ENCODE data around the gene PRKCI.

The PRKCI gene

DNA sequence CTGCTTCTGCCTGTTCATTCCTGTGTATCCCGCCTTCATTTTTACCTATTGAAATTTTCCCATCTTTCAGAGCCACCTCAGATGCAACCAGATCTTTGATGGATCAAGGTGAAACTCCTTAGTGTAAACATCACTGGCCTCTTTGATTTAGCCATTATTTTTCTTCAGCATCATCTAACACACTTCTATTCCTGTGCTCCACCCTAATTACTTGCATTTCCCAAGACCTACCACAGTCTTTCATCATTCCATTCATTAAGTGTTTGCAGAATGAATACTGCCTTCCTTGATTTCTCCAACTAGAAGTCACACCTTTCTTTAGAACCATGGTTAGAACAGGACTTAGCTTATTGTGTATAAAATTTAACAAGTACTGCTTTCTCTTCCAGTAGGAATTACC lies 79.8 kb downstream of the PRKCI start:
- H3K4me3 ChIP-seq (ENCODE audit: control insufficient read depth, low read depth, low read length) = no peak overlapping the region
- no peak for DNase-seq (ENCODE audit: low read depth)
- TF ChIP-seq, protein P1, sequence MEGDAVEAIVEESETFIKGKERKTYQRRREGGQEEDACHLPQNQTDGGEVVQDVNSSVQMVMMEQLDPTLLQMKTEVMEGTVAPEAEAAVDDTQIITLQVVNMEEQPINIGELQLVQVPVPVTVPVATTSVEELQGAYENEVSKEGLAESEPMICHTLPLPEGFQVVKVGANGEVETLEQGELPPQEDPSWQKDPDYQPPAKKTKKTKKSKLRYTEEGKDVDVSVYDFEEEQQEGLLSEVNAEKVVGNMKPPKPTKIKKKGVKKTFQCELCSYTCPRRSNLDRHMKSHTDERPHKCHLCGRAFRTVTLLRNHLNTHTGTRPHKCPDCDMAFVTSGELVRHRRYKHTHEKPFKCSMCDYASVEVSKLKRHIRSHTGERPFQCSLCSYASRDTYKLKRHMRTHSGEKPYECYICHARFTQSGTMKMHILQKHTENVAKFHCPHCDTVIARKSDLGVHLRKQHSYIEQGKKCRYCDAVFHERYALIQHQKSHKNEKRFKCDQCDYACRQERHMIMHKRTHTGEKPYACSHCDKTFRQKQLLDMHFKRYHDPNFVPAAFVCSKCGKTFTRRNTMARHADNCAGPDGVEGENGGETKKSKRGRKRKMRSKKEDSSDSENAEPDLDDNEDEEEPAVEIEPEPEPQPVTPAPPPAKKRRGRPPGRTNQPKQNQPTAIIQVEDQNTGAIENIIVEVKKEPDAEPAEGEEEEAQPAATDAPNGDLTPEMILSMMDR (IDR thresholded peaks at IDR 0.05; ENCODE audit: control insufficient read depth, insufficient read depth, low read depth, low read length, missing control alignments) = no peak

DNA sequence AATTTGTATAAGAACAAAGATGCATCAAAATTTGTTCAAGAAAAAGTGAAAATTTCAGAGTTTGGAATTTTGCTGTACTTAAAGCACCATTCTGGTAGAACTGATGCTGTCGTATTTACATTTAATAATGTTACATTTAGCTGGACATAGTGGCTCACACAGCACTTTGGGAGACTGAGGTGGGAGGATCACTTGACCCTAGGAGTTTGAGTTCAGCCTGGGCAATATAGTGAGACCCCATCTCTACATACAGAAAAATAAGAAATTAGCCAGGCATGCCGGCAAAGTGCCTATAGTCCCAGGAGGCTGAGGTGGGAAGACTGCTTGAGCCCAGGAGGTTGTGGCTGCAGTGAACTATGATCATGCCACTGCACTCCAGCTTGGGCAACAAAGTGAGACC lies 83.8 kb downstream of the PRKCI start:
- DNase-seq (ENCODE audit: low read depth) = no peak
- TF ChIP-seq, protein P1 (IDR thresholded peaks at IDR 0.05; ENCODE audit: control insufficient read depth, insufficient read depth, low read depth, low read length, missing control alignments) = no peak
- no peak overlapping the region for H3K4me3 ChIP-seq (ENCODE audit: control insufficient read depth, low read depth, low read length)

DNA sequence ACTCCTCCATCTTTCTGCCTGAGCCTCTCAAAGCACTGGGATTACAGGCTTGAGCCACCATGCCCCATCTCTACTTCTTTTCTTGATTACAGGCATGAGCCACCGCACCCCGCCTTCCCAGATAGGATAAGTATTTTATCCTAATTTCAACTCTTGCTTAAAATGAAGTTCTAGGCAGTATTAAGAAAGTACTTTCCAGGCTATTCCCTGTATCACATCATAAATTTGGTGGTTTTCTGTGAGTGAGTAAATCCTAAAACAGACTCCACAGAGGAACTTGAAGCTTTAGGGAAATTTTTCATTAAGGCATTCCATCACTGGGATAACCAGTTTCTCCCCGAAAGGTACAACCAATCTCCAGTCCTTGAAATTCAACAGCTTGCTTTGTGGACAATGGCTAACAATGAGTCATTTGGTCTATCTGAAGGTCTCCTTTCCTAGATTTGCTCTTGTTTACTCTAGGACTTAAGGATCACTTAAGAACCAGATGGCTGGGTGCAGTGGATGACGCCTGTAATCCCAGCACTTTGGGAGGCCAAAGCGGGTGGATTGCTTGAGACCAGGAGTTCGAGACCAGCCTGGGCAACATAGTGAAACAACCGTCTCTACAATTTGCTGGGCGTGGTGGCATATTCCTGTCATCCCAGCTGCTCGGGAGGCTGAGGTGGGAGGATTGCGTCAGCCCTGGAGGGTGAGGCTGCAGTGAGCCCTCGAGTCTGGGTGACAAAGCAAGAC lies 85.6 kb downstream of the PRKCI start:
- TF ChIP-seq, protein P1 (IDR thresholded peaks at IDR 0.05; ENCODE audit: control insufficient read depth, insufficient read depth, low read depth, low read length, missing control alignments) = no peak

DNA sequence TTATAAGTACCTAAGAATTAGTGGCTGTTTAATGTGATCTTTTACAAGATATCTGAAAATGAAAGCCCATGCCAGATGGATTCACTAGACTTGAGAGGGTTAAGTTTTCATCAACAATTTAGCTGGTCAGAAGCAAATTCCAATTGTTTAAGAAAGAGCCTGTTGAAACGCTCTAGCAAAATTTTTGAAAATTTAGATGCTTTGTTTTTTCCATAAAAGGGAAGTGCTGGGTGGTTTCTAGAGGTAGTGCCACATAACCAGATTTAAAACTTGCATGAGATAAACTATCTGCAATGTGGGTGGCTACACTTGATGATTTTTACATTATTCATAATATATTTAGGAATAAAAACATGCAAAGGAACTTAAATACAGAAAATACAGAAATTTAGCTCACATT lies 86.8 kb downstream of the PRKCI start:
- DNase-seq (ENCODE audit: low read depth) = no peak
- H3K4me3 ChIP-seq (ENCODE audit: control insufficient read depth, low read depth, low read length) = no peak overlapping the region
- TF ChIP-seq, protein P1 (IDR thresholded peaks at IDR 0.05; ENCODE audit: control insufficient read depth, insufficient read depth, low read depth, low read length, missing control alignments) = no peak

More for the DNA sequence above, 85.6 kb downstream of the PRKCI start:
- DNase-seq (ENCODE audit: low read depth) = no peak
- H3K4me3 ChIP-seq (ENCODE audit: control insufficient read depth, low read depth, low read length) = no peak overlapping the region

DNA sequence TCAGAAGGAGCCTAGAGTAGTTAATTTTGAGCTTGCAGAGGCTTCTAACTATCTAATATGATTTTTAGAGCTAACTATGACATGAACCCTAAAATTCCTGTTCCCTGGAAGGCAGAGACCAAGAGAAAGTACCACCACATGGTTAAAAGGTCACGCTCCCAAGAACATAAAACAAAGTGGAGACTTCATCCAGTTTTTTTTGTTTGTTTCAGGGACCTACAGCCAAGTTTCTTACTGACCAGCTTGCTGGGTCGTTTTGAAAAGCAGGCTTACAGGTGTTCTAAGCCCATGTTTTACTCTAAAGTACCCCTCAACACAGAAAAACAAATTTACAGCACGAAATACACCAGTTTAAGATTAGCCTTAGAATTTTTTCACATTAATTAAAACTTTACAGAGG lies 95.7 kb downstream of the PRKCI start:
- TF ChIP-seq, protein P1 (IDR thresholded peaks at IDR 0.05; ENCODE audit: control insufficient read depth, insufficient read depth, low read depth, low read length, missing control alignments) = no peak

DNA sequence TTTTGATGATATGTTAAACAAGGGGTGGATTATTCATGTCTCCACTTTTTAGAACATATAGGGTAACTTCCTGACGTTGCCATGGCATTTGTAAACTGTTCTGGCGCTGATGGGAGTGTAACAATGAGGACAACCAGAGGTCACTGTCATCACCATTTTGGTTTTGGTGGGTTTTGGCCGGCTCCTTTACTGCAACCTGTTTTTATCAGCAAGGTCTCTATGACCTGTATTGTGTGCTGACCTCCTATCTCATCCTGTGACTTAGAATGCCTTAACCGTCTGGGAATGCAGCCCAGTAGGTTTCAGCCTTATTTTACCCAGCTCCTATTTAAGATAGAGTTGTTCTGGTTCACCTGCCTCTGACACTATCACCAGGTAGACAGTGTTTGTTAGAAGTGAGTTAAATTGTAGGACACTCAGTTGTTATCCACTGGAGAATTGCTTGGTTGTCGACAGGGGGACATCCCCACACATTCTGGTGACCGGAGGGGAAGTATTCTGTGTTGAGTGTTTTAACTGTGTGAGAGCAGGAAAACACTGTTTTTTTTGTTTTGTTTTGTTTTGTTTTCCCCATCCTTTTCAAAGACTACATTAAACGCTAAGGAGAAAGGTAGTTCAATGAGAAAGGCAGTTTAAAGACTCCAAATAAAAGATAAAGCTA lies 98.4 kb downstream of the PRKCI start:
- no peak overlapping the region for H3K4me3 ChIP-seq (ENCODE audit: control insufficient read depth, low read depth, low read length)
- DNase-seq (ENCODE audit: low read depth) = no peak
- TF ChIP-seq, protein P1 (IDR thresholded peaks at IDR 0.05; ENCODE audit: control insufficient read depth, insufficient read depth, low read depth, low read length, missing control alignments) = no peak

More for the DNA sequence above, 95.7 kb downstream of the PRKCI start:
- H3K4me3 ChIP-seq (ENCODE audit: control insufficient read depth, low read depth, low read length) = no peak overlapping the region
- DNase-seq (ENCODE audit: low read depth) = no peak
